ENCODE results near the gene RLBP1. TPM values are rescaled to one million over a fixed set of nuclear protein-coding genes. Genes with fewer than 3 reads are reported as not detected.

Gene RLBP1
- total and polyA plus RNA-seq, 2 of the 13 experiments (the other 11 are each of a cell fraction or from before 2014, with no cell fraction given) = 0.07 TPM; not detected in 1

DNA sequence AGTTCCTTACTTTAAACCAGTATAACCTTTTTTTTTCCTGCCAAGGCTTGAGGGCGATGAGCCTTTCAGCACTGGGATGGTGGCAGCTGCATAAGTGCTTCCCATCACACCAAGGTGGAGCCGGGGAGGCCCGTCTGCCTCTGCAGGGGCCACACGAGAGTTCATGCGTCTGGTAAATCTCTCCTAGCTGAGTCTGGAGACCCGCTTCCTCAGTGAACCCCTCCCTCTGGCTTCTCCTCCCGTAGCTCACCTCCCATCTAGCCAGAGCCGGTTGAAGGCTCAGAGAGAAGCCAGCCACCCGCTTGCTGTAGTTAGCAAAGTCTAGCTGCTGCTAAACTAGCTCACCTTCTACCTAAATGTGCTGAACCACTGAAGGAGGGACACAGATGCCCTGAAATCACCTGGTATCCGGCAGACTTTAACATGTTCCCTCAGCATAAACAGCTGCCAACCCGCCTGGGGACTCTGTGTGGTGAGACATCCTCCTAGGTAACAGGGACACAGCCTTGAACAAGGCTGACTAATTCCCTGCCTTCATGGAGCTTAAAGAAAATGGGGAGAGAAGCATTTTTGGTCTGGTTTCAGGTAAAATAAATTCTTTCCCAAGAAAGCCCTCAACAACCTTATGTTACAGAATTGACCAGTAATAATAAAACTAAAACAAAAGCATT lies 42.9 kb downstream of the RLBP1 start:
- Histone ChIP-seq H3K4me3 (replicated peaks in 1 of 3; ENCODE audit: insufficient read depth in 1 of 3, low read depth in 2 of 3, low read length in 3 of 3) (no peak overlapping the region), H3K79me2 (ENCODE audit: insufficient read depth, low read length) (no peaks in the 10 kb centered on the region), H3K36me3 (replicated peaks in 1 of 2; ENCODE audit: control insufficient read depth in 1 of 2, insufficient read depth in 2 of 2, low read length in 2 of 2) (peaks cover 9 to 44% of the 10 kb centered on the region in 2 experiments), H3K9me3 (ENCODE audit: low read length) (no peaks in the 10 kb centered on the region), H3K4me2 (ENCODE audit: low read depth, low read length) (no peak overlapping the region), H3K27me3 (ENCODE audit: control insufficient read depth in 1 of 2, insufficient read depth in 2 of 2, low read length in 2 of 2) (no peaks in the 10 kb centered on the region), H2AFZ (ENCODE audit: low read length) (no peak overlapping the region), H3K4me1 (ENCODE audit: insufficient read depth, low read length) (no peaks in the 10 kb centered on the region), H4K20me1 (ENCODE audit: insufficient read depth, low read length) (no peaks in the 10 kb centered on the region), H3K27ac (ENCODE audit: extremely low read length, insufficient read depth, low read length) (no peak overlapping the region), H3K9ac (ENCODE audit: insufficient read depth, low read depth, low read length) (no peak overlapping the region)
- WGBS (ENCODE audit: low lambda C conversion rate) = 95% methylated on average over 11 of the region's 11 CpGs
- FAIRE-seq (no peak), DNase-seq (ENCODE audit: low spot score) (no peak), ATAC-seq (no peak)
- in situ Hi-C loops (cut with HindIII; ENCODE audit: extremely low pct_ligation_motif_present, low pct_unique_long_range_greater_than_20kb) (loop anchor here (5.0 to 10.0 kb wide), 2 partner anchors 121 to 274 kb away; no protein-coding TSS in a partner anchor), intact Hi-C loops (cut with micrococcal nuclease; ENCODE audit: unreplicated experiment) (loop anchor here (10.0 kb wide), 1 partner anchor 284 kb away; the partner anchor contains the start of gene HAPLN3)
- POLR2A ChIA-PET = interaction anchor here (0.9 to 1.4 kb wide), 2 partner anchors 13 to 98 kb away, joined by 3 read pairs; no protein-coding TSS in a partner anchor
- no TSS peak for BruUV-seq (replicated peaks)
- CTCF ChIA-PET (ENCODE audit: low intra/inter-chr PET ratio, low total read pairs) = interaction anchor here (0.7 to 3.8 kb wide), 4 partner anchors 115 to 274 kb away, joined by 3 to 75 read pairs (median 4); no protein-coding TSS in a partner anchor
- TF ChIP-seq ATF1 (CRISPR knock-in tag; IDR thresholded peaks at IDR 0.05) = no peak
- TF ChIP-seq, protein P1, sequence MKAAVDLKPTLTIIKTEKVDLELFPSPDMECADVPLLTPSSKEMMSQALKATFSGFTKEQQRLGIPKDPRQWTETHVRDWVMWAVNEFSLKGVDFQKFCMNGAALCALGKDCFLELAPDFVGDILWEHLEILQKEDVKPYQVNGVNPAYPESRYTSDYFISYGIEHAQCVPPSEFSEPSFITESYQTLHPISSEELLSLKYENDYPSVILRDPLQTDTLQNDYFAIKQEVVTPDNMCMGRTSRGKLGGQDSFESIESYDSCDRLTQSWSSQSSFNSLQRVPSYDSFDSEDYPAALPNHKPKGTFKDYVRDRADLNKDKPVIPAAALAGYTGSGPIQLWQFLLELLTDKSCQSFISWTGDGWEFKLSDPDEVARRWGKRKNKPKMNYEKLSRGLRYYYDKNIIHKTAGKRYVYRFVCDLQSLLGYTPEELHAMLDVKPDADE (CRISPR knock-in tag; IDR thresholded peaks at IDR 0.05) = no peak
- no peak for TF ChIP-seq ATM (IDR thresholded peaks at IDR 0.05; ENCODE audit: borderline replicate concordance)
- TF ChIP-seq HOXA3 (CRISPR knock-in tag; IDR thresholded peaks at IDR 0.05) = no peak
- no peak for TF ChIP-seq KDM6A (CRISPR knock-in tag; IDR thresholded peaks at IDR 0.05; ENCODE audit: low read depth)
- no peak for TF ChIP-seq ARNTL (CRISPR knock-in tag; IDR thresholded peaks at IDR 0.05)
- no peak for TF ChIP-seq ZNF629 (CRISPR knock-in tag; conservative IDR thresholded peaks at IDR 0.05)
- TF ChIP-seq GABPA (IDR thresholded peaks at IDR 0.05; ENCODE audit: low read depth, low read length) = no peak
- no peak for TF ChIP-seq GABPA (CRISPR knock-in tag; IDR thresholded peaks at IDR 0.05; ENCODE audit: low read depth)
- TF ChIP-seq EP300 (IDR thresholded peaks at IDR 0.05; ENCODE audit: low read depth in 2 of 2, low read length in 2 of 2) = no peak
- TF ChIP-seq EP300 (CRISPR knock-in tag; IDR thresholded peaks at IDR 0.05; ENCODE audit: borderline replicate concordance) = no peak
- TF ChIP-seq, protein P2, sequence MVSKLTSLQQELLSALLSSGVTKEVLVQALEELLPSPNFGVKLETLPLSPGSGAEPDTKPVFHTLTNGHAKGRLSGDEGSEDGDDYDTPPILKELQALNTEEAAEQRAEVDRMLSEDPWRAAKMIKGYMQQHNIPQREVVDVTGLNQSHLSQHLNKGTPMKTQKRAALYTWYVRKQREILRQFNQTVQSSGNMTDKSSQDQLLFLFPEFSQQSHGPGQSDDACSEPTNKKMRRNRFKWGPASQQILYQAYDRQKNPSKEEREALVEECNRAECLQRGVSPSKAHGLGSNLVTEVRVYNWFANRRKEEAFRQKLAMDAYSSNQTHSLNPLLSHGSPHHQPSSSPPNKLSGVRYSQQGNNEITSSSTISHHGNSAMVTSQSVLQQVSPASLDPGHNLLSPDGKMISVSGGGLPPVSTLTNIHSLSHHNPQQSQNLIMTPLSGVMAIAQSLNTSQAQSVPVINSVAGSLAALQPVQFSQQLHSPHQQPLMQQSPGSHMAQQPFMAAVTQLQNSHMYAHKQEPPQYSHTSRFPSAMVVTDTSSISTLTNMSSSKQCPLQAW (CRISPR knock-in tag; IDR thresholded peaks at IDR 0.05) = no peak
- no peak for TF ChIP-seq NR2F1 (CRISPR knock-in tag; IDR thresholded peaks at IDR 0.05)
- TF ChIP-seq HNRNPLL (IDR thresholded peaks at IDR 0.05; ENCODE audit: low read depth, low read length, poor library complexity, severe bottlenecking) = no peak

All from HepG2 (cell line).